ENCODE results near the gene CEP41. TPM values are rescaled to one million over a fixed set of nuclear protein-coding genes. Genes with fewer than 3 reads are reported as not detected.

The CEP41 gene
- total RNA-seq, 2 donors from 2014 or later, result 6.9 to 8.3 TPM

- 10% methylated on average over 6 of the region's 6 CpGs for WGBS, 2 donors
- no peak for TF ChIP-seq CTCF (IDR thresholded peaks at IDR 0.05)
- TF ChIP-seq POLR2A (IDR thresholded peaks at IDR 0.05), result no peak
- H3K4me3 ChIP-seq, result peak overlapping the region; percentile 29 to 47
- intact Hi-C loops (cut with DNase I), result no loop called here
- DNase-seq, result no peak
- peaks cover 60% of the 10 kb centered on the region for H3K4me1 ChIP-seq
- peak; percentile 31 for ATAC-seq
- no peaks in the 10 kb centered on the region for H3K36me3 ChIP-seq (replicated peaks in 1 of 2; ENCODE audit: insufficient read depth in 1 of 2, low read depth in 2 of 2)
- H3K27ac ChIP-seq, result peak overlapping the region; percentile 80 to 89 (median 85)
- H3K27me3 ChIP-seq, result no peaks in the 10 kb centered on the region
- H3K9me3 ChIP-seq, result no peaks in the 10 kb centered on the region
These were observed 46.2 kb upstream of the CEP41 start for GRCh38 chr7:130486954-130487436.

- DNase-seq (peak; percentile 93 to 97 (median 95)), ATAC-seq (peak; percentile 93)
- 3 to 4% methylated on average over 18 to 67 of the region's 67 CpGs for WGBS, 2 donors
- H3K27me3 ChIP-seq, result no peaks in the 10 kb centered on the region
- no peaks in the 10 kb centered on the region for H3K36me3 ChIP-seq (replicated peaks in 1 of 2; ENCODE audit: insufficient read depth in 1 of 2, low read depth in 2 of 2)
- no peaks in the 10 kb centered on the region for H3K9me3 ChIP-seq
- peaks cover 59% of the 10 kb centered on the region for H3K4me1 ChIP-seq
- H3K4me3 ChIP-seq, result peak overlapping the region; percentile 29 to 47
- intact Hi-C loops (cut with DNase I), result no loop called here
- peak overlapping the region; percentile 80 to 89 (median 85) for H3K27ac ChIP-seq
- TF ChIP-seq CTCF (IDR thresholded peaks at IDR 0.05) (peak; percentile 78 to 97 (median 94)), POLR2A (IDR thresholded peaks at IDR 0.05) (peak in 2 of 3 donors; percentile 59 to 65)
These were observed 45.5 kb upstream of the CEP41 start for GRCh38 chr7:130486114-130486953.

GRCh38 chr7:130485734-130486113 lies 44.9 kb upstream of the CEP41 start:
- no peaks in the 10 kb centered on the region for H3K9me3 ChIP-seq
- peak overlapping the region; percentile 80 to 89 (median 85) for H3K27ac ChIP-seq
- ATAC-seq, result peak; percentile 3
- TF ChIP-seq CTCF (IDR thresholded peaks at IDR 0.05) (no peak), POLR2A (IDR thresholded peaks at IDR 0.05) (no peak)
- H3K4me1 ChIP-seq, result peaks cover 55% of the 10 kb centered on the region
- peak overlapping the region in 1 of 2 donors; percentile 47 for H3K4me3 ChIP-seq
- no peaks in the 10 kb centered on the region for H3K27me3 ChIP-seq
- no peaks in the 10 kb centered on the region for H3K36me3 ChIP-seq (replicated peaks in 1 of 2; ENCODE audit: insufficient read depth in 1 of 2, low read depth in 2 of 2)
- 35 to 48% methylated on average over 11 of the region's 11 CpGs for WGBS, 2 donors
- DNase-seq, result no peak
- intact Hi-C loops (cut with DNase I), result no loop called here

- Histone ChIP-seq H3K27me3 (no peaks in the 10 kb centered on the region), H3K27ac (no peak overlapping the region), H3K36me3 (replicated peaks in 1 of 2; ENCODE audit: insufficient read depth in 1 of 2, low read depth in 2 of 2) (no peaks in the 10 kb centered on the region), H3K4me3 (no peak overlapping the region), H3K4me1 (peaks cover 31% of the 10 kb centered on the region), H3K9me3 (no peaks in the 10 kb centered on the region)
- intact Hi-C loops (cut with DNase I), result no loop called here
- WGBS, 2 donors, result 90 to 96% methylated on average over 3 of the region's 3 CpGs
- ATAC-seq, result no peak
- DNase-seq, result no peak
- TF ChIP-seq CTCF (IDR thresholded peaks at IDR 0.05), result no peak
- TF ChIP-seq POLR2A (IDR thresholded peaks at IDR 0.05), result no peak
These were observed 42.2 kb upstream of the CEP41 start for GRCh38 chr7:130483031-130483430.

Data from body of pancreas (tissue), 4 donors.